RCC 7860 (cell line): ENCODE measurements around the gene ERP27.

ENCODE experiments used
- DNase-seq: peaks from one replicate; pipeline ENCODE4 v3.0.0-alpha.2; 2015; ENCODE audit warnings: low spot score
- FAIRE-seq: peaks from 2 replicates; lab custom pipeline; 2012; peaks lifted over from hg19 to GRCh38; lab: Jason Lieb, UNC

ERP27 gene

GRCh38 chr12:14938301-14938700 is at the start of gene ERP27:
Gene ERP27 (minus strand): TSS chr12:14938537. CDS start chr12:14938508, 29 bp downstream.
- DNase-seq (no peak), FAIRE-seq (no peak)

DNA sequence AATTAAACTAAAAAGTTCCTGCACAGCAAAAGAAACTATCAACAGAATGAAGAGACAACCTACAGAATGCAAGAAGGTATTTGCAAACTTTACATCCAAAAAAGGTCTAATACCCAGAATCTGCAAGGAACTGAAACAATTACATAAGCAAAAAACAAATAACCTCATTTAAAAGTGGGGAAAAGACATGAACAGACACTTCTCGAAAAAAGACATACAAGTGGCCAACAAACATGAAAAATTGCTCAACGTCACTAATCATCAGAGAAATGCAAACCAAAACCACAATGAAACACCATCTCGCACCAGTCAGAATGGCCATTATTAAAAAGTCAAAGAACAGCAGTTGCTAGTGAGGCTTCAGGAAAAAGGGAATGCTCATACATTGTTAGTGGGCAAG is 49.7 kb upstream of the ERP27 start:
- FAIRE-seq = no peak
- no peak for DNase-seq

DNA sequence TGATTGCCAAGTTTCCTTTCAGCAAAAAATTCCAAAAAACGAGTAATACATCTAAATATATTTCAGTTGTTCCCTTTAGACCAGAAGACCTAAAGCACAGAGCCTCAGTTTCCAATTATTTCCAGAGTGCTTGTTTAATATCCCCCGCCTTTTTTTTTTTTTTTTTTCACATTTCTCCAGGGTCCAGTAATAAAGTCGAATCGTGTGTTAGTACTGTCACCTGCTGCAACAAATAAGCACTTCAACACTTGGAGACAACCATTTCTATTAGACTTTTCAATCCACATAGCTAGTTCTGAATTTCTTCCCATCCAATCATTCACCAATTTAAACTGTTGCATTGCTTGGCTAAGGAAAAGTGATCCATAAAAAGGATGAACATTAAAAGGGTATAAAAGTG is 48.1 kb upstream of the ERP27 start:
- no peak for DNase-seq
- no peak for FAIRE-seq

DNA sequence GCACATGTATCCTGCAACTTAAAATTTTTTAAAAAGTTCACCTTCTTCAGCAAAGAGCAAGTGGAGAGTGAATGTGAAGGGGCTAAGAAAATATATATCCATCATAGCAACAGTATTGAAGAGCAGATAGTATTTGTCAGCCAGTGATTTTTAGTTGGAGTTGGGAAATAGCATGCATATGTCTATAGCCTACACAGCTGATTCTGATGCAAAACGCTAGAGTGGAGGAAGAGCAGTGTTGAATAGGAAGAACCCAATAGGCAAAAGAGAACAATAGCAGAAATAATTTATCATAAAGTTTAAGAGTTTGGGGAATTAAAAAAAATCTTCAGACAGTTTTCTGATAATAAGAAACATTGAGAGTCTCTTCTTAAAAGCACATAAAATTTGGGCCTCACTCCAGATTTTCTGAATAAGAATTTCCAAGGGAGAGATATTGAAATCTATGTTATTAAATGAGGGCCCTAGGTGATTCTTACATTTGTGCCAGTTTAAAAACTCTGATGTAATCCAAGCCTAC is 46.5 kb upstream of the ERP27 start:
- FAIRE-seq (no peak), DNase-seq (no peak)

DNA sequence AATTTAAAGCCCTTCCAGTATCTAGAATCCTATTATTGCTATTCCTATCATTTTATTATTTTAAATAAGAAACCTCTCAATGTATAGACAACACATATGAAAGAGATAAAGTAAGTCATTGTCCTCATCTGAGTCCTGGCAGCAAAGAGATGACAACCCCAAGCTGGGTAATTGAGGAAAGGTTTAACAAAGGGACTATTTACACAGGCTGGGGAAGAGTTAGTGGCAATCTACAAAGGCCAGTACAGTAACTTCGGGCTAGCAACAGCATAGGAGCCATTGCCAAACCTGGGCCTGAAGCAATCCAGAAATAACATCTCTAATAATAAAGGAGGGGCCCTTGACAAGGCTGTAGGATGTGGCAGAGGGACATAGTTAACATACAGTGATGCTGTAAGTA is 45.7 kb upstream of the ERP27 start:
- FAIRE-seq = no peak
- DNase-seq = no peak

- FAIRE-seq = no peak
- DNase-seq = no peak
Observed at GRCh38 chr12:14982991-14983390, 44.7 kb upstream of the ERP27 start.

GRCh38 chr12:14982562-14982961 is 44.2 kb upstream of the ERP27 start:
- no peak for DNase-seq
- FAIRE-seq = no peak

DNA sequence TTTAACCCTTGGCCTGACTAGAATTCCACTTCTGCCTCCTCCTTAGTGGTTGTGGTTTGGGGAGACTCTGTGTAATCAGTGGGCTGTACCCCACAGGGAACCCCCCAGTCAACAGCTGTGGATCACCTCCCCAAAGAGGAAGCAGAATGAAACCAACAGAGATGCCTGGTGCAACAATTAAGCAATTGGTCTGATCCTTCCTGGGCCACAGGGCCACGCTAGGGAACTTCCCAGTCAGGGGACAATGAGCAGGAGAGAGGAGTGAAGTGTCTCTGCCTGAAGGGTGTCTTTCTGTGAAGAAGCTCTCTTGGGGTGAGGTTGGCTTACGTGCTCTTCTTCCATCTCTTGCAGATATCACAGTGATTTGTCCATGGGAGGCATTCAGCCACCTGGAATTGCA is 42.7 kb upstream of the ERP27 start:
- FAIRE-seq (no peak), DNase-seq (no peak)

- FAIRE-seq (no peak), DNase-seq (no peak)
Observed at GRCh38 chr12:14979468-14979867, 41.1 kb upstream of the ERP27 start.

- no peak for DNase-seq
- FAIRE-seq = no peak
Observed at GRCh38 chr12:14976658-14977057, 38.3 kb upstream of the ERP27 start.

GRCh38 chr12:14975457-14975856 is 37.1 kb upstream of the ERP27 start:
- DNase-seq = no peak

GRCh38 chr12:14974633-14975032 is 36.3 kb upstream of the ERP27 start:
- DNase-seq = no peak
- FAIRE-seq = no peak

More at GRCh38 chr12:14975457-14975856, 37.1 kb upstream of the ERP27 start:
- no peak for FAIRE-seq

- FAIRE-seq (no peak), DNase-seq (no peak)
Observed at GRCh38 chr12:14972816-14973215, 34.5 kb upstream of the ERP27 start, which contains the start of gene PDE6H. Gene PDE6H (plus strand): TSS chr12:14973042. CDS start chr12:14978013, 4,971 bp downstream.

- DNase-seq (no peak), FAIRE-seq (no peak)
Observed at GRCh38 chr12:14970473-14970872, 32.1 kb upstream of the ERP27 start.

DNA sequence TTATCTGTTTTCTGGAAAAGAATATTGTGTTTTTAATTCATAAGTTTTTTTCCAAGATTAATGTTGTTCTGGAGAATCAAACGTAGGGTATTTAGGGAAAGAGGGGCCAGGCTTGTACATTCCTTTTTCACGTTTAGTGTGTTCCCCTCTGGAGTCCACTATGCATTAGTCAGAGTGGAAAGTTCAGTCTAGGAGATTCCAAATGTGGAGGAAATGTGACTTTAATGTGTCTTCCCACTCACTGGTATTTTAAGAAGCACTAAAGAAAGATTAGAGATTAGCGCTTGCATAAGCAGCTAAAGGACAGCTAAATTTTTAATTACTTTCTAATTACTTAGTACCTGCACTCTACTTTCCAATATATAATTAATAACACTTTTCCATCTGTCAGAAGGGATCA is 30.1 kb upstream of the ERP27 start:
- FAIRE-seq (no peak), DNase-seq (no peak)

- FAIRE-seq = no peak
- no peak for DNase-seq
Observed at GRCh38 chr12:14965221-14965620, 26.9 kb upstream of the ERP27 start.

GRCh38 chr12:14964406-14964805 is 26.1 kb upstream of the ERP27 start:
- FAIRE-seq = no peak

GRCh38 chr12:14963520-14963919 is 25.2 kb upstream of the ERP27 start:
- no peak for FAIRE-seq
- no peak for DNase-seq

More at GRCh38 chr12:14964406-14964805, 26.1 kb upstream of the ERP27 start:
- DNase-seq = no peak

GRCh38 chr12:14962797-14963196 is 24.5 kb upstream of the ERP27 start:
- FAIRE-seq = no peak

DNA sequence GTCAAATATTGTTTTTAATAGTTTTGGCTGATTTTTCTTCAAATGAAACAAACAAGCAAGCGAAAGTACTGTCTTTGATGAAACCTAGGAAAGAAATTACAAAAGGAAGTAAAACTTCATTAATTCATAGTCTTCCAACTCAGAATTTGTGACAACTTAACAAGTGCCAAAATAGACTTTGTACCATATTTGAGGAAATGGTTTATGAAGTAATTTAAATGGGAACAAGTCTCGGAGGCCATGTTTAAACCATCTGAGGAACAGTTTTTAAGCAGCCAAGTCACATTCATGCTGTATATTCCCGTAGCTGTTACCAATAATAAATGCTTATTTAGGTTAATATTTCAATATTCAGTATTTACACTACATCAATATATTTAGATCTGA is 23.8 kb upstream of the ERP27 start:
- DNase-seq = no peak
- FAIRE-seq = no peak

More at GRCh38 chr12:14962797-14963196, 24.5 kb upstream of the ERP27 start:
- no peak for DNase-seq

DNA sequence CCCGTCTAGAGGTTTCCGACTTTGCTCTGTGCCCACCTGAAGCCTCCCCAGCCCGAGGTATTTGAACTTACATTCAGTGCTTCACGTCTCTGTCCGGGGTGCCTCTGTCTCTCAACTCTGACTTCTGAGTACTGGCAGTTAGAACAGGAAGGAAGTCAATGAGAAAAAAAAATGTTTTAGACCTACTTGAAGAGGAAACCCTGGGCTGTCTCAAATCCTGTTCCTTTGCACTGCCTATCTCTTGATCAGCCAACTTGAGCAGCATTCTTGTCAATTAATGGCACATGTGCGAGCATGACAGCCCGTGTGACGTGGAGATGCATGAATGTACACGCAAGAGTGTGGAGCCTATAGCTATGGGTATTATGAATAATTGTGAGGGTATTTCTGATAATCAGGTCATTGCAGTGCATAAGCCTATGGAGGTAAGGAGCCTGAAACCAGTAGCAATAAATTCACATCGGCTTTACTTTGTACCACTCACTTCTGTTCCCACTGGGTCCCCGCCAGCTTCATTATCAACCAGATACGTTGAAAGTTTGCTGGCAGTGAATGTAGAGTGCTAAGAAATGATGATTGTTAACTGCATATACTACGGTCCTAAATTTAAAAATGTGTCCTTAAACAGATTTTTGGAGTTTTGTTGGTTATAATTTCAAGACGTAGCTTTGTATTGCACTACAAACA is 23.3 kb upstream of the ERP27 start, which contains the start of gene ARHGDIB:
Gene ARHGDIB, minus strand, starts transcription at position 136 of the 687 bp plus-strand sequence. CDS start 10,889 bp downstream, outside the sequence.
- DNase-seq (no peak), FAIRE-seq (no peak)
